GM12878 (cell line): ENCODE measurements around the gene NNAT. TPM values are rescaled to one million over a fixed set of nuclear protein-coding genes. Genes with fewer than 3 reads are reported as not detected.

Source experiments
- ATAC-seq: fragments of 200-7000 bp; cut with Tn5 transposase; 3 replicates; pipeline ENCODE4 v1.9.1; 2020; ENCODE audit warnings: mild to moderate bottlenecking, moderate library complexity
- BruUV-seq: library from RNA; stranded (reverse); fragments of 400-500 nt; replicated peaks from 2 replicates; lab custom pipeline; 2021; lab: Mats Ljungman, UMichigan
- CTCF ChIA-PET: fragments of 300-600 bp; sonication (Branson Sonifier 250); formaldehyde crosslinking; extraction: SDS; loops from one replicate; lab custom pipeline; 2021; ENCODE audit warnings: inconsistent platforms; lab: Yijun Ruan, JAX
- POLR2A ChIA-PET: fragments of 350-600 bp; formaldehyde crosslinking; extraction: SDS; loops from one replicate; lab custom pipeline; 2021; ENCODE audit warnings: inconsistent platforms; lab: Charles Lee
- RAD21 ChIA-PET: fragments of 300-600 bp; sonication (Branson Sonifier 250); formaldehyde crosslinking; loops from one replicate; lab custom pipeline; 2023; ENCODE audit warnings: antibody characterized with exemption; ENCODE audit not compliant: unreplicated experiment; lab: Charles Lee
- SMC1A ChIA-PET: fragments of 300-600 bp; sonication (Branson Sonifier 250); formaldehyde crosslinking; loops from one replicate; lab custom pipeline; 2023; ENCODE audit not compliant: unreplicated experiment, uncharacterized antibody; lab: Charles Lee
- DNase-seq: peaks from one replicate; pipeline ENCODE4 v3.0.0-alpha.2; 2011; ENCODE audit warnings: low read depth, low spot score
- FAIRE-seq: peaks from 3 replicates; lab custom pipeline; 2011; peaks lifted over from hg19 to GRCh38; lab: Jason Lieb, UNC
- H2AFZ ChIP-seq: 2 replicates; pipeline ENCODE4 v1.6.0; 2011; ENCODE audit warnings: low read depth, low read length, control low read depth; ENCODE audit not compliant: control insufficient read depth
- H3K27ac ChIP-seq: 2 replicates; pipeline ENCODE4 v1.5.1; 2011; ENCODE audit warnings: control low read depth; ENCODE audit not compliant: control insufficient read depth, insufficient read depth
- H3K27me3 ChIP-seq, 2 experiments: replicated peaks in 1 of 2; 2 replicates each; pipeline versions ENCODE4 v1.6.0 to v1.6.1; 2011; ENCODE audit warnings: low read length in 1 of 2; ENCODE audit not compliant: control insufficient read depth in 2 of 2, insufficient read depth in 2 of 2
- H3K36me3 ChIP-seq, 2 experiments: 2 replicates each; pipeline ENCODE4 v1.5.1; 2011; ENCODE audit warnings: low read length in 1 of 2; ENCODE audit not compliant: control insufficient read depth in 2 of 2, insufficient read depth in 2 of 2
- H3K4me1 ChIP-seq: 2 replicates; pipeline ENCODE4 v1.6.1; 2011; ENCODE audit warnings: mild to moderate bottlenecking, low read length, moderate library complexity, mixed read lengths; ENCODE audit not compliant: control insufficient read depth, insufficient read depth
- H3K4me2 ChIP-seq: 2 replicates; pipeline ENCODE4 v1.6.0; 2011; ENCODE audit warnings: control low read depth; ENCODE audit not compliant: control insufficient read depth, insufficient read depth
- H3K4me3 ChIP-seq: fragments of 200-600 bp; sonication (generic); 2 replicates; pipeline ENCODE4 v1.5.1; 2016
- H3K79me2 ChIP-seq: 2 replicates; pipeline ENCODE4 v1.6.0; 2011; ENCODE audit warnings: low read length; ENCODE audit not compliant: control insufficient read depth, insufficient read depth
- H3K9ac ChIP-seq: 2 replicates; pipeline ENCODE4 v1.8.0; 2011; ENCODE audit warnings: low read length, control low read depth, mixed read lengths; ENCODE audit not compliant: control insufficient read depth, insufficient read depth
- H3K9me3 ChIP-seq: replicated peaks from 3 replicates; pipeline ENCODE4 v1.5.1; 2011; ENCODE audit warnings: mild to moderate bottlenecking, low read length; ENCODE audit not compliant: control insufficient read depth, insufficient read depth
- H4K20me1 ChIP-seq: 2 replicates; pipeline ENCODE4 v1.6.0; 2011; ENCODE audit not compliant: control insufficient read depth, insufficient read depth
- BACH1 ChIP-seq: fragments of 450-650 bp; IDR thresholded peaks from 2 replicates; pipeline ENCODE4 v1.6.1; 2017; ENCODE audit warnings: mild to moderate bottlenecking, borderline replicate concordance
- BRCA1 ChIP-seq: IDR thresholded peaks from 2 replicates; pipeline ENCODE4 v1.6.1; 2011; ENCODE audit warnings: low read depth, low read length, improper control_type of control experiment
- CBX3 ChIP-seq: fragments of 200-600 bp; sonication (generic); IDR thresholded peaks from 2 replicates; pipeline ENCODE4 v1.6.1; 2016; ENCODE audit warnings: low read depth, borderline replicate concordance
- FOXK2 ChIP-seq: fragments of 450-650 bp; IDR thresholded peaks from 2 replicates; pipeline ENCODE4 v1.6.1; 2017; ENCODE audit warnings: mild to moderate bottlenecking, moderate library complexity
- IKZF2 ChIP-seq, 2 experiments: fragments of 450-650 bp; IDR thresholded peaks; 2 replicates each; pipeline ENCODE4 v1.6.1; 2017; ENCODE audit warnings: mild to moderate bottlenecking in 2 of 2, moderate library complexity in 2 of 2
- KAT2A ChIP-seq: conservative IDR thresholded peaks from 2 replicates; pipeline ENCODE4 v1.6.1; 2011; ENCODE audit warnings: low read depth, low read length; ENCODE audit not compliant: control insufficient read depth
- MTA2 ChIP-seq: fragments of 450-650 bp; IDR thresholded peaks from 2 replicates; pipeline ENCODE4 v1.6.1; 2016; ENCODE audit warnings: low read depth, mild to moderate bottlenecking, moderate library complexity
- MYC ChIP-seq: IDR thresholded peaks from 2 replicates; pipeline ENCODE4 v1.6.1; 2011; ENCODE audit warnings: mild to moderate bottlenecking, low read length, moderate library complexity, inconsistent platforms; ENCODE audit not compliant: insufficient read depth, insufficient replicate concordance, insufficient read length, severe bottlenecking
- NR2C1 ChIP-seq: fragments of 450-650 bp; IDR thresholded peaks from 2 replicates; pipeline ENCODE4 v1.6.1; 2017; ENCODE audit warnings: antibody characterized with exemption, mild to moderate bottlenecking, moderate library complexity
- POLR2A ChIP-seq: IDR thresholded peaks from 2 replicates; pipeline ENCODE4 v1.6.1; 2011; ENCODE audit warnings: low read depth, mild to moderate bottlenecking, low read length
- RELA ChIP-seq: fragments of 450-650 bp; IDR thresholded peaks from 2 replicates; pipeline ENCODE4 v1.8.0; 2014; ENCODE audit warnings: borderline replicate concordance; ENCODE audit not compliant: partially characterized antibody
- SMAD5 ChIP-seq: IDR thresholded peaks from 2 replicates; pipeline ENCODE4 v1.6.1; 2016; ENCODE audit warnings: antibody characterized with exemption, low read depth
- SPI1 ChIP-seq: IDR thresholded peaks from 2 replicates; pipeline ENCODE4 v1.6.1; 2011; ENCODE audit warnings: low read depth, mild to moderate bottlenecking, low read length, moderate library complexity, borderline replicate concordance; ENCODE audit not compliant: insufficient read depth
- STAT3 ChIP-seq: IDR thresholded peaks from 2 replicates; pipeline ENCODE4 v1.6.1; 2011; ENCODE audit warnings: low read depth, low read length, improper control_type of control experiment
- SUZ12 ChIP-seq: fragments of 200-600 bp; sonication (generic); IDR thresholded peaks from one replicate; pipeline ENCODE4 v1.6.1; 2018; ENCODE audit warnings: antibody characterized with exemption, mild to moderate bottlenecking; ENCODE audit not compliant: unreplicated experiment
- TCF3 ChIP-seq: IDR thresholded peaks from 2 replicates; pipeline ENCODE4 v1.6.1; 2012; ENCODE audit warnings: low read depth, mild to moderate bottlenecking, low read length, borderline replicate concordance; ENCODE audit not compliant: insufficient read depth
- WGBS: methylation state at CpG from one replicate; pipeline ENCODE4 v1.1.6; 2016; ENCODE audit warnings: low lambda C conversion rate; ENCODE audit not compliant: insufficient replicate concordance, insufficient coverage; ENCODE audit errors: missing lambda C conversion rate; 5-methylcytosine and 5-hydroxymethylcytosine counted together
- in situ Hi-C: fragments of 300-500 bp; cut with MboI; formaldehyde crosslinking; loops from 9 replicates; pipeline ENCODE4 v1.14.3; 2018; ENCODE audit warnings: mixed read lengths
- intact Hi-C: fragments of 100-400 bp; cut with micrococcal nuclease; formaldehyde crosslinking; loops from one replicate; pipeline ENCODE4 v1.14.2; 2022; ENCODE audit not compliant: unreplicated experiment
- polyA plus RNA-seq, 11 experiments: library from polyadenylated mRNA; depleted of rRNA in 4 of 11; unstranded in 6 of 11; stranded (reverse) in 5 of 11; fragments of >200 nt; fragmentation: Nextera tagmentation in 4 of 11; fragmentation: Illumina TruSeq in 1 of 11; extraction: Ambion mirVana in 4 of 11; extraction: Trizol in 1 of 11; gene quantifications; 1 replicate in 1 of 11; 2 replicates in 10 of 11; pipeline versions ENCODE4 v1.2.1 to v1.2.3, GENCODE V29; 2011 to 2016; ENCODE audit warnings: inconsistent platforms in 2 of 11, missing spikeins in 2 of 11, low read depth in 1 of 11
- total RNA-seq, 4 experiments: library from RNA; depleted of rRNA in 3 of 4; stranded (reverse); fragments of >200 nt in 3 of 4; fragmentation: Illumina TruSeq in 1 of 4; extraction: Trizol in 1 of 4; gene quantifications; 2 replicates each; pipeline versions ENCODE4 v1.2.1 to v1.2.3, GENCODE V29; 2013 to 2021
- TF ChIP-seq, protein P1 (sequence below): IDR thresholded peaks from 2 replicates; pipeline ENCODE4 v1.6.1; 2012; ENCODE audit warnings: low read depth, low read length, improper control_type of control experiment
- TF ChIP-seq, protein P2 (sequence below): fragments of 450-650 bp; IDR thresholded peaks from 2 replicates; pipeline ENCODE4 v1.6.1; 2017; ENCODE audit warnings: mild to moderate bottlenecking, moderate library complexity

The NNAT gene
- total and polyA plus RNA-seq, 10 of the 15 experiments (the other 5 are each of a cell fraction or from before 2014, with no cell fraction given): 0.22 to 0.99 (median 0.42) TPM; not detected in 7

DNA sequence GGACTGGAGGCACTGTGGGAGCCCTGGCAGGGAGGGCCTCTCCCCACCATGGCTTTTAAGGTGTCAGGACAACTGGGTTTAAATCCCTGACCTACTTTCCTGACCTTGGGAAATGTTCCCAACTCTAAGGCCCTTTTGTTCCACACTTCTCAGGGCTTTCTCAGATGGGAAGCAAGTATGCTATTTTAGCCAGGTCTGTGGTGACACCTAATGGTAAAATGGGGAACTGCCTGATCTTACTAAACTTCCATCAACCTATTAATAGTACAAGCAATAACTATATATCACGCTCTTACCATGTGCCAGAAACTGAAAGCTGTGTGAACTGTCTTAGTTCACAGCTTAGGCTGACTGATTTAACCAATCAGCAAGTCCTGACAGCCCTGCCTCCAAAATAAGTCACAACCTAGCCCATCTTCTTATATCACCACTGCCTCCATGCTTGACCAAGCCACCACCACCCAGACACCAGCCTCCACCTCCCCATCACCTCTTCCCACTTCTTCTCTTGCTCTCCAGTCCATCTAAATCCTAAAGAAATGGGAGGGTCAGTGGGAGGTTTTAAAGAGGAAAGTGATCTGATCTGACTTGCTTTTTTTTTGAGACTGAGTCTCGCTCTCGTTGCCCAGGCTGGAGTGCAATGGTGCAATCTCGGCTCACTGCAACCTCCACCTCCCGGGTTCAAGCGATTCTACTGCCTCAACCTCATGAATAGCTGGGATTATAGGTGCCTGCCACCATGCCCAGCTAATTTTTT, 13.5 kb downstream of the NNAT start (continued):
- TF ChIP-seq, protein P1, sequence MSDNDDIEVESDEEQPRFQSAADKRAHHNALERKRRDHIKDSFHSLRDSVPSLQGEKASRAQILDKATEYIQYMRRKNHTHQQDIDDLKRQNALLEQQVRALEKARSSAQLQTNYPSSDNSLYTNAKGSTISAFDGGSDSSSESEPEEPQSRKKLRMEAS: peak; percentile 77; the same call in 1 of the 2 replicates
- TF ChIP-seq BACH1 (peak; percentile 92), KAT2A (no peak), TCF3 (no peak)

DNA sequence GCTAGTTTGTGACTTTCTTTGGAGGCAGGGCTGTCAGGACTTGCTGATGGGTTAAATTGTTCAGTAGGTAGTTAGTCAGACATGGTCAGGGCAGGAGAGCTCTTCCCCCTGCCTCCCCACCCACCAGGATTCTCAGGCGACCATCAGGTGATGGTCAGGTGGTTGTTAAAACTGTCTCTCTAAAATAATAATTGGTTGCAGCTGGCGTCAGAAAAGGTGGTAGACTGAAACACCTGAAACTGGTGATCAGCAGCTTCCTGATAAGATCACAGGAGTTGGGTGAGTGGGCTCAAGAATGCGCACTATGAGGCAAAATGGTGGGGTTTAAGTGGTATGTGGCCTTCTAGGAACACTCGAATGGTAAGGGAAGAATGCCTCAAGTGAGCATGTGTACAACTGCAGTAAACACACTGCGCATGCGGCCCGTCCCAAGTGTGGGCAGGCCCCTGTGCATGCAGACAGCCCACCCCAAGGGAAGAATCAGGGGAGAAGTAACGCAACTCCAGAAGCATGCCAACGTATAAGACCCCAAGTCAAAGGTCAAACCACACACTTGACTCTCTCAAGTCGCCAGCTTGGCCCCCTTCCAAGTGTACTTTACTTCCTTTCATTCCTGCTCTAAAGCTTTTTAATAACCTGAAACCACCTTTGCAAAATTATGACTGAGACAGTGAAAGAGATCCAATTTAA, 14.5 kb downstream of the NNAT start:
- in situ Hi-C loops: no loop called here
- FAIRE-seq: no peak
- ATAC-seq: no peak; the same call in 2 of the 3 replicates
- no peaks in the 10 kb centered on the region for H4K20me1 ChIP-seq
- SMC1A ChIA-PET: interaction anchor here (0.7 to 7.2 kb wide), 10 partner anchors 11 to 347 kb away, joined by 3 to 129 read pairs (median 4); no protein-coding TSS in a partner anchor
- H3K4me1 ChIP-seq: peaks cover 18% of the 10 kb centered on the region
- no peak overlapping the region for H3K9ac ChIP-seq
- DNase-seq: no peak
- H3K4me3 ChIP-seq: no peak overlapping the region
- H3K27ac ChIP-seq: no peak overlapping the region
- no peaks in the 10 kb centered on the region for H3K36me3 ChIP-seq
- POLR2A ChIA-PET: interaction anchor here (1.9 kb wide), 1 partner anchor 259 kb away, joined by 4 read pairs; no protein-coding TSS in a partner anchor
- H3K4me2 ChIP-seq: no peak overlapping the region
- RAD21 ChIA-PET: interaction anchor here (0.6 to 11.5 kb wide), 14 partner anchors 8 to 586 kb away, joined by 3 to 119 read pairs (median 4); no protein-coding TSS in a partner anchor
- no peaks in the 10 kb centered on the region for H3K79me2 ChIP-seq
- H2AFZ ChIP-seq: no peak overlapping the region
- intact Hi-C loops: no loop called here
- no peaks in the 10 kb centered on the region; the same call in 2 of the 3 replicates for H3K9me3 ChIP-seq
- 50% methylated on average over 10 of the region's 10 CpGs for WGBS
- BruUV-seq: no TSS peak
- CTCF ChIA-PET: interaction anchor here (1.0 to 13.5 kb wide), 16 partner anchors 8 to 727 kb away, joined by 3 to 282 read pairs (median 5); partner anchors contain the start of genes MANBAL, MROH8 and RPN2
- H3K27me3 ChIP-seq: no peaks in the 10 kb centered on the region
- TF ChIP-seq FOXK2 (no peak), POLR2A (no peak), RELA (no peak), BRCA1 (no peak), STAT3 (no peak), NR2C1 (peak; percentile 53; the same call in 1 of the 2 replicates), SPI1 (no peak), MTA2 (peak; percentile 46; the same call in 1 of the 2 replicates), IKZF2 (IDR thresholded peaks at IDR 0.05) (no peak), SUZ12 (no peak), MYC (no peak), SMAD5 (no peak), CBX3 (no peak)
- TF ChIP-seq, protein P2, sequence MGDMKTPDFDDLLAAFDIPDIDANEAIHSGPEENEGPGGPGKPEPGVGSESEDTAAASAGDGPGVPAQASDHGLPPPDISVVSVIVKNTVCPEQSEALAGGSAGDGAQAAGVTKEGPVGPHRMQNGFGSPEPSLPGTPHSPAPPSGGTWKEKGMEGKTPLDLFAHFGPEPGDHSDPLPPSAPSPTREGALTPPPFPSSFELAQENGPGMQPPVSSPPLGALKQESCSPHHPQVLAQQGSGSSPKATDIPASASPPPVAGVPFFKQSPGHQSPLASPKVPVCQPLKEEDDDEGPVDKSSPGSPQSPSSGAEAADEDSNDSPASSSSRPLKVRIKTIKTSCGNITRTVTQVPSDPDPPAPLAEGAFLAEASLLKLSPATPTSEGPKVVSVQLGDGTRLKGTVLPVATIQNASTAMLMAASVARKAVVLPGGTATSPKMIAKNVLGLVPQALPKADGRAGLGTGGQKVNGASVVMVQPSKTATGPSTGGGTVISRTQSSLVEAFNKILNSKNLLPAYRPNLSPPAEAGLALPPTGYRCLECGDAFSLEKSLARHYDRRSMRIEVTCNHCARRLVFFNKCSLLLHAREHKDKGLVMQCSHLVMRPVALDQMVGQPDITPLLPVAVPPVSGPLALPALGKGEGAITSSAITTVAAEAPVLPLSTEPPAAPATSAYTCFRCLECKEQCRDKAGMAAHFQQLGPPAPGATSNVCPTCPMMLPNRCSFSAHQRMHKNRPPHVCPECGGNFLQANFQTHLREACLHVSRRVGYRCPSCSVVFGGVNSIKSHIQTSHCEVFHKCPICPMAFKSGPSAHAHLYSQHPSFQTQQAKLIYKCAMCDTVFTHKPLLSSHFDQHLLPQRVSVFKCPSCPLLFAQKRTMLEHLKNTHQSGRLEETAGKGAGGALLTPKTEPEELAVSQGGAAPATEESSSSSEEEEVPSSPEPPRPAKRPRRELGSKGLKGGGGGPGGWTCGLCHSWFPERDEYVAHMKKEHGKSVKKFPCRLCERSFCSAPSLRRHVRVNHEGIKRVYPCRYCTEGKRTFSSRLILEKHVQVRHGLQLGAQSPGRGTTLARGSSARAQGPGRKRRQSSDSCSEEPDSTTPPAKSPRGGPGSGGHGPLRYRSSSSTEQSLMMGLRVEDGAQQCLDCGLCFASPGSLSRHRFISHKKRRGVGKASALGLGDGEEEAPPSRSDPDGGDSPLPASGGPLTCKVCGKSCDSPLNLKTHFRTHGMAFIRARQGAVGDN: 0 out of 2 replicates have a peak, but pooled peaks have one; percentile 35
